ENCODE measurements around the gene STK10. TPM values are rescaled to one million over a fixed set of nuclear protein-coding genes. Genes with fewer than 3 reads are reported as not detected.

STK10 gene
- total RNA-seq, 1 experiment from 2014 or later: 22.9 TPM

DNA sequence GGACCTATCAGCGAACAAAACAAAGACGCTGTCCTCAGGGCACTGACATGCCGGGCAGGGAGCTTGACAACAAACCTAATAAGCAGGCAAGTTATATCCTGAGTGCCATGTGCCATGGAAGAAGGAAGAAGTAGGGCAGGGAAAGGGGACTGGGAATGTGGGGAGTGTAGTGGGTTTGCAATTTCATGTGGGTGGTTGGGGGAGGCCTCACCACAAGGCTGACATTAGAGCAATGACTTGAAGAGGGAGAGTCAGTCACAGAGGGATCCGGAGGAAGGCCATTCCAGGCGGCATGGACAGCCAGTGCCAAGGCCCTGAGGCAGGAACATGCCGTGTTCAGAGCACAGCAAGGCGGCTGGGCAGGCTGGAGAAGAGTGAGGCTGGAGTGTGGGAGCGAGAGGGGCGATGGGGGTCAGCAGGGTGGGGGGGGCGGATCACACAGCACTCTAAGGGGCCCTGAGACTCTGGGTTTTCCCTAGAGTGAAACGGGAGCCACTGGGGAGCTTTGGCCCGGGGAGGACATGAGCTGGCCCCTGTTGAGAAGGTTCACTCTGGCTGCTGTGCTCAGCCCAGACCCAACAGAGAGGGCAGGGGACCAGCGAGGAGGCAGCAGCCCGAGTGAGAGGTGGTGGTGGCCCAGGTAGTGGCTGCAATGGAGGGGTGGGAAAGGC lies 86.3 kb downstream of the STK10 start:
- Histone ChIP-seq H3K4me1 (ENCODE audit: control insufficient read depth in 1 of 2, insufficient read depth in 2 of 2, low read length in 2 of 2) (peaks cover 9 to 25% of the 10 kb centered on the region in 2 experiments; a peak in 3 of 4 replicates), H3K4me2 (ENCODE audit: low read length) (no peak overlapping the region), H3K9me2 (ENCODE audit: insufficient read depth) (no peaks in the 10 kb centered on the region), H2AFZ (ENCODE audit: low read depth, low read length, poor library complexity, severe bottlenecking) (no peak overlapping the region), H3K27me3 (ENCODE audit: insufficient read depth, low read length) (no peaks in the 10 kb centered on the region), H3K36me3 (ENCODE audit: control insufficient read depth in 1 of 2, insufficient read depth in 2 of 2, low read length in 2 of 2) (no peaks in the 10 kb centered on the region; a peak in 1 of 4 replicates), H3K9ac (ENCODE audit: low read length) (no peak overlapping the region), H3K4me3 (replicated peaks in 1 of 2; ENCODE audit: low read depth in 1 of 2, low read length in 2 of 2) (no peak overlapping the region), H4K20me1 (ENCODE audit: insufficient read depth) (no peaks in the 10 kb centered on the region), H3K79me2 (ENCODE audit: insufficient read depth, low read length) (no peaks in the 10 kb centered on the region), H3K9me3 (ENCODE audit: control insufficient read depth in 1 of 2, insufficient read depth in 1 of 2, low read depth in 1 of 2, low read length in 2 of 2) (no peaks in the 10 kb centered on the region), H3K27ac (ENCODE audit: low read depth, low read length) (no peak overlapping the region)
- DNase-seq (ENCODE audit: low read depth, low spot score): no peak
- ChIA-PET CTCF (no interaction called here), POLR2A (no interaction called here), RAD21 (ENCODE audit: low non-redundant PET in 1 of 2, low total read pairs in 2 of 2, uncharacterized antibody in 2 of 2, unreplicated experiment in 2 of 2) (no interaction called here)
- no peak for TF ChIP-seq CEBPB (IDR thresholded peaks at IDR 0.05; ENCODE audit: low read depth)
- no peak for TF ChIP-seq SRF (IDR thresholded peaks at IDR 0.05; ENCODE audit: low read depth)
- TF ChIP-seq SP1 (IDR thresholded peaks at IDR 0.05; ENCODE audit: low read depth): no peak
- TF ChIP-seq MAX (IDR thresholded peaks at IDR 0.05): no peak
- TF ChIP-seq TCF7L2 (IDR thresholded peaks at IDR 0.05; ENCODE audit: borderline replicate concordance, extremely low read depth, insufficient read depth, insufficient read length): no peak
- no peak for TF ChIP-seq ZBTB33 (IDR thresholded peaks at IDR 0.05; ENCODE audit: extremely low read depth, insufficient replicate concordance, low read length)
- TF ChIP-seq POLR2AphosphoS5 (IDR thresholded peaks at IDR 0.05; ENCODE audit: low read depth, low read length): no peak
- TF ChIP-seq RAD21 (IDR thresholded peaks at IDR 0.05; ENCODE audit: low read depth): no peak
- TF ChIP-seq CBX3 (IDR thresholded peaks at IDR 0.05; ENCODE audit: low read depth): no peak
- no peak for ATAC-seq
- intact Hi-C loops (cut with micrococcal nuclease): no loop called here
- BruUV-seq (replicated peaks): no TSS peak
